Measurements from ENCODE around the gene SLC7A10. TPM values are rescaled to one million over a fixed set of nuclear protein-coding genes. Genes with fewer than 3 reads are reported as not detected.

The SLC7A10 gene
- total RNA-seq, 1 donor from 2014 or later: not detected

- DNase-seq (ENCODE audit: low read depth): peak; percentile 78
- peak overlapping the region; percentile 80 for H3K4me3 ChIP-seq (ENCODE audit: low read depth, low read length)
- TF ChIP-seq CTCF (conservative IDR thresholded peaks at IDR 0.05; ENCODE audit: low read depth, low read length): peak; percentile 2
Measured at GRCh38 chr19:33176670-33177416, 48.8 kb downstream of the SLC7A10 start.

GRCh38 chr19:33175886-33176669, 49.6 kb downstream of the SLC7A10 start:
- peak; percentile 5 for TF ChIP-seq CTCF (conservative IDR thresholded peaks at IDR 0.05; ENCODE audit: low read depth, low read length)
- H3K4me3 ChIP-seq (ENCODE audit: low read depth, low read length): peak overlapping the region; percentile 80
- DNase-seq (ENCODE audit: low read depth): no peak

DNA sequence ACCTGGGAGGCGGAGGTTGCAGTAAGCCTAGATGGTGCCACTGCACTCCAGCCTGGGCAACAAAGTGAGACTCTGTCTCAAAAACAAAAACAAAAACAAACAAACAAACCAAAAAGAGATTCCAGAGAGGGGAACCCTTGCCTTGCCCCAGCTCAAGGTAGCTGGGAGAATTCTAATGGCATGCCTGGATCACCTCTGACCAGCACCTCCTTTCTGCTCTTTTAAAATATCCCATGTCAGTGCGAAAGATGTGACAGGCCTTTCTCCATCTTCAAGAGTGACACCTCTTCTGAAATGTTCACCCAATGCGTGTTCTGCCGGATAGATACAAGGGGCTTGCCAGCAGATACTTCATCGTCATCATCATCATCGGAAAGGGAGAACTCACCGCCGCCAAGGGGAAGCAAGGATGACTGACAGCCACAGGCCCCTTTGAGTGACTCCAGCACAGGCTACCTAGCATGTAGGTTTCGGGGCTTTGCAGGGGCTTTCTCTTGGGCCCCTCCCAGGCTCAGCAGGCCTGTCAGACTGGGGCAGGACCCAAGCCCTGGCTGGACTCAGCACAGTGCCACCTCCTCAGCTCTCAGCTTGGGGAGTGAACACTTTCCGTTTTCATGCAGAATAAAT, 50.4 kb downstream of the SLC7A10 start:
- no peak for TF ChIP-seq CTCF (conservative IDR thresholded peaks at IDR 0.05; ENCODE audit: low read depth, low read length)
- no peak overlapping the region for H3K4me3 ChIP-seq (ENCODE audit: low read depth, low read length)
- DNase-seq (ENCODE audit: low read depth): no peak

GRCh38 chr19:33174186-33174585, 51.5 kb downstream of the SLC7A10 start:
- no peak overlapping the region for H3K4me3 ChIP-seq (ENCODE audit: low read depth, low read length)
- no peak for DNase-seq (ENCODE audit: low read depth)
- TF ChIP-seq CTCF (conservative IDR thresholded peaks at IDR 0.05; ENCODE audit: low read depth, low read length): no peak

DNA sequence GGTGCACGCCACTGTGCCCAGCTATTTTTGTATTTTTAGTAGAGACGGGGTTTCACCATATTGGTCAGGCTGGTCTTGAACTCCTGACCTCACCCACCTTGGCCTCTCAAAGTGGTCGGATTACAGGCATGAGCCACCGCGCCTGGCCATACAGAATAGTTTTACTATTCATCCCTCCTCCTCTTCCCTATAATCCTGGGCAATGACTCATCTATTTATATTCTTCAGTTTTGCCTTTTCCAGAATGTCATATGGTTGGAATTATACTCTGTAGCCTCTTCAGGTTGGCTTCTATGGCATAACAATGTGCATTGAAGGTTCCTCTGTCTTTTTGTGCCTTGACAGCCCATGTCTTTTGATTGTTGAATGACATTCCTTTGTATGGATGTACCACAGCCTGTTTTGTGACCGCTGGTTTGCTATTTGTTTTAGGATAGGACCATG, 53.7 kb downstream of the SLC7A10 start:
- no peak for DNase-seq (ENCODE audit: low read depth)
- TF ChIP-seq CTCF (conservative IDR thresholded peaks at IDR 0.05; ENCODE audit: low read depth, low read length): no peak
- no peak overlapping the region for H3K4me3 ChIP-seq (ENCODE audit: low read depth, low read length)

DNA sequence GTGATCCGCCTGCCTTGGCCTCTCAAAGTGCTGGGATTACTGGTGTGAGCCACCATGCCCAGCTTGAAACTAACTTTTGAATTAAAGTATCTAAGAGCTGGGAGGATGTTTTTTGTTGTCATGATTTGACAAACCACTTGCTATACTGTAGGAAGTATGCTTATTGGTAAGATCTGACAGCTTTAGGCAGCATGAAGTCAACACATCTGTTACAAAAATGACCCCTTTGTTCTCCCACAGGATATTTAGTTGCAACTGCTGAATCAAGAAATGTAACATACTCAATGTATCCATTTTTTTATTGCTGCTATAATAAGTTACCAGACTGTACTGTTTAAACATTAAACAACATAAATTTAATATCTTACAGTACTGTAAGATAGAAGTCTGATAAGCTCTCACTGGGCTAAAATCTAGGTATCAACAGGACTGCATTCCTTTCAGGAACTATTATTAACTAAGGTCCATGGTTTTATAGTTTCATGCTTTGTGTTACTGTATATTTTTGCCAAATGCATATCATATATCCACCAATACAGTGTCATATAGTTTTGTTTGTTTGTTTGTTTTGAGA, 54.3 kb downstream of the SLC7A10 start:
- TF ChIP-seq CTCF (conservative IDR thresholded peaks at IDR 0.05; ENCODE audit: low read depth, low read length): no peak
- no peak for DNase-seq (ENCODE audit: low read depth)
- no peak overlapping the region for H3K4me3 ChIP-seq (ENCODE audit: low read depth, low read length)

All from epithelial cell of proximal tubule (primary cell).